ENCODE results near the gene RCAN2.

DNA sequence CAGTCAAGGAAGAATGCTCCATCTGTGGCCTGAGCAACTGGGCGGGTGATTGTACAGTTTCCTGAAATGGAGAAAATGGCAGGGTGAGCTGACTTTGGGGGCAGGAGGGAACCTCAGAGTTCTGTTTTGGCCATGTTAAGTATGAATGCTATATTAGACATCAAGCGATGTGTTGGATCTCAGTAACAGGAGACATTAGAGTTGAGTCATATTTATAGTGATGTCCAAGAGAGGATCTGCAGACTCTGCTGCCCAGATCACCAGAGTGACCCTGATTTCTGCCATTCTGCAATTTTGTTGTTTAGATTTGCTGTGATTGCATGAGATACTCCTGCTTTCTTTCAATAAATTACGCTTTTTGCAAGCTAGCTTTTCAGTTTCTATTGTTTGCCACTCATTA is 189.1 kb downstream of the RCAN2 start:
- TF ChIP-seq CTCF (IDR thresholded peaks at IDR 0.05; ENCODE audit: poor library complexity, severe bottlenecking) (no peak), EZH2 (IDR thresholded peaks at IDR 0.05; ENCODE audit: borderline replicate concordance, insufficient read depth, low read length, poor library complexity, severe bottlenecking) (no peak), EP300 (conservative IDR thresholded peaks at IDR 0.05; ENCODE audit: poor library complexity, severe bottlenecking) (no peak), TAF1 (IDR thresholded peaks at IDR 0.05; ENCODE audit: low read depth) (no peak), POLR2AphosphoS5 (IDR thresholded peaks at IDR 0.05) (no peak)
